ENCODE measurements around the gene MAB21L2.

Gene MAB21L2

DNA sequence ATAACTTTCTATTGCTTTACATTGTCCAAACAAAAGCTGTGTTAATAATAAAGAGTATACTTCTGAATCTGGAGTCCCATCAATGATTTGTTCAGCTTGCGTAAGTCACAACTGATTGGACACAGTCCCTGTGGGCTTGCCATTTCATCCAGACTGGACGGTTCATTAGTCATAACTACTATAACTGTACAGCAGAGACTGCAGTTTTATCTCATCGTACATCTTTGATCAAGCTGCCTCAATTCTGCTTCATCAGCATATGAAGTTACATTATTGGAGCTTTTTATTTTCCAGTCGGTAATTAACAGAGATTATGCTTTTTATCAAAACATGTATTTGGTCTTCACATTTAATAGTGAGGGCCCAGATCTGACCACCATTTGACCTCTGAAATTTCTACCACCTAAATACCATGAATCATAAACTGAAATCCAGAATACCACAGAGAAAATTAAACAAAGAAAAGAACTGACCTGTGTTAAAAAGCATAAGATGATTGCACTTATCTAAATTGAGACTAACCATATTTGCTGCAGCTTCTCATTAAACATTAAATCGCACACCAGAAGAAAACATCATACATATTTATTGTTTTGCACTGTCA, 12.5 kb upstream of the MAB21L2 start:
- TF ChIP-seq ZNF202 (tag by site-specific recombination; IDR thresholded peaks at IDR 0.05; ENCODE audit: borderline replicate concordance): no peak
- no peak for TF ChIP-seq GLI2 (tag by site-specific recombination; IDR thresholded peaks at IDR 0.05; ENCODE audit: borderline replicate concordance, low read depth)
- no peak for TF ChIP-seq ZNF596 (tag by site-specific recombination; IDR thresholded peaks at IDR 0.05)
- TF ChIP-seq ZNF670 (tag by site-specific recombination; IDR thresholded peaks at IDR 0.05; ENCODE audit: low read depth): no peak
- no peak for TF ChIP-seq ZNF37A (tag by site-specific recombination; IDR thresholded peaks at IDR 0.05)
- TF ChIP-seq ZNF624 (tag by site-specific recombination; IDR thresholded peaks at IDR 0.05): no peak
- TF ChIP-seq ZNF843 (tag by site-specific recombination; IDR thresholded peaks at IDR 0.05): no peak
- no peak for TF ChIP-seq SP7 (tag by site-specific recombination; IDR thresholded peaks at IDR 0.05)
- no peak for TF ChIP-seq ZNF416 (tag by site-specific recombination; IDR thresholded peaks at IDR 0.05)
- no peak for TF ChIP-seq OVOL3 (tag by site-specific recombination; IDR thresholded peaks at IDR 0.05)
- TF ChIP-seq ZNF658 (tag by site-specific recombination; IDR thresholded peaks at IDR 0.05): no peak
- TF ChIP-seq ZNF404 (tag by site-specific recombination; IDR thresholded peaks at IDR 0.05): no peak
- TF ChIP-seq, protein P1, sequence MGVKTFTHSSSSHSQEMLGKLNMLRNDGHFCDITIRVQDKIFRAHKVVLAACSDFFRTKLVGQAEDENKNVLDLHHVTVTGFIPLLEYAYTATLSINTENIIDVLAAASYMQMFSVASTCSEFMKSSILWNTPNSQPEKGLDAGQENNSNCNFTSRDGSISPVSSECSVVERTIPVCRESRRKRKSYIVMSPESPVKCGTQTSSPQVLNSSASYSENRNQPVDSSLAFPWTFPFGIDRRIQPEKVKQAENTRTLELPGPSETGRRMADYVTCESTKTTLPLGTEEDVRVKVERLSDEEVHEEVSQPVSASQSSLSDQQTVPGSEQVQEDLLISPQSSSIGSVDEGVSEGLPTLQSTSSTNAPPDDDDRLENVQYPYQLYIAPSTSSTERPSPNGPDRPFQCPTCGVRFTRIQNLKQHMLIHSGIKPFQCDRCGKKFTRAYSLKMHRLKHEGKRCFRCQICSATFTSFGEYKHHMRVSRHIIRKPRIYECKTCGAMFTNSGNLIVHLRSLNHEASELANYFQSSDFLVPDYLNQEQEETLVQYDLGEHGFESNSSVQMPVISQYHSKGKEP (tag by site-specific recombination; IDR thresholded peaks at IDR 0.05): no peak
- no peak for TF ChIP-seq KLF7 (tag by site-specific recombination; IDR thresholded peaks at IDR 0.05; ENCODE audit: borderline replicate concordance)
- TF ChIP-seq ZNF623 (tag by site-specific recombination; IDR thresholded peaks at IDR 0.05): no peak
- no peak for TF ChIP-seq ZNF121 (tag by site-specific recombination; IDR thresholded peaks at IDR 0.05)
- no peak for TF ChIP-seq ZNF548 (tag by site-specific recombination; IDR thresholded peaks at IDR 0.05)
- TF ChIP-seq, protein P2, sequence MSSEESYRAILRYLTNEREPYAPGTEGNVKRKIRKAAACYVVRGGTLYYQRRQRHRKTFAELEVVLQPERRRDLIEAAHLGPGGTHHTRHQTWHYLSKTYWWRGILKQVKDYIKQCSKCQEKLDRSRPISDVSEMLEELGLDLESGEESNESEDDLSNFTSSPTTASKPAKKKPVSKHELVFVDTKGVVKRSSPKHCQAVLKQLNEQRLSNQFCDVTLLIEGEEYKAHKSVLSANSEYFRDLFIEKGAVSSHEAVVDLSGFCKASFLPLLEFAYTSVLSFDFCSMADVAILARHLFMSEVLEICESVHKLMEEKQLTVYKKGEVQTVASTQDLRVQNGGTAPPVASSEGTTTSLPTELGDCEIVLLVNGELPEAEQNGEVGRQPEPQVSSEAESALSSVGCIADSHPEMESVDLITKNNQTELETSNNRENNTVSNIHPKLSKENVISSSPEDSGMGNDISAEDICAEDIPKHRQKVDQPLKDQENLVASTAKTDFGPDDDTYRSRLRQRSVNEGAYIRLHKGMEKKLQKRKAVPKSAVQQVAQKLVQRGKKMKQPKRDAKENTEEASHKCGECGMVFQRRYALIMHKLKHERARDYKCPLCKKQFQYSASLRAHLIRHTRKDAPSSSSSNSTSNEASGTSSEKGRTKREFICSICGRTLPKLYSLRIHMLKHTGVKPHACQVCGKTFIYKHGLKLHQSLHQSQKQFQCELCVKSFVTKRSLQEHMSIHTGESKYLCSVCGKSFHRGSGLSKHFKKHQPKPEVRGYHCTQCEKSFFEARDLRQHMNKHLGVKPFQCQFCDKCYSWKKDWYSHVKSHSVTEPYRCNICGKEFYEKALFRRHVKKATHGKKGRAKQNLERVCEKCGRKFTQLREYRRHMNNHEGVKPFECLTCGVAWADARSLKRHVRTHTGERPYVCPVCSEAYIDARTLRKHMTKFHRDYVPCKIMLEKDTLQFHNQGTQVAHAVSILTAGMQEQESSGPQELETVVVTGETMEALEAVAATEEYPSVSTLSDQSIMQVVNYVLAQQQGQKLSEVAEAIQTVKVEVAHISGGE (tag by site-specific recombination; conservative IDR thresholded peaks at IDR 0.05; ENCODE audit: low read depth): no peak
- no peaks in the 10 kb centered on the region for H3K9me3 ChIP-seq (ENCODE audit: control insufficient read depth, insufficient read depth, low read depth, low read length)
- ChIA-PET POLR2A (no interaction called here), CTCF (no interaction called here)
- H3K4me3 ChIP-seq (ENCODE audit: low read depth, low read length): no peak overlapping the region
- peaks cover 10% of the 10 kb centered on the region; the same call in 1 of the 2 replicates for H3K4me1 ChIP-seq (ENCODE audit: control insufficient read depth, insufficient read depth, low read length)
- no peaks in the 10 kb centered on the region for H3K36me3 ChIP-seq (ENCODE audit: control insufficient read depth in 2 of 2, insufficient read depth in 1 of 2, low read length in 2 of 2)
- H3K27ac ChIP-seq (ENCODE audit: extremely low read depth, low read depth, low read length): no peak overlapping the region

DNA sequence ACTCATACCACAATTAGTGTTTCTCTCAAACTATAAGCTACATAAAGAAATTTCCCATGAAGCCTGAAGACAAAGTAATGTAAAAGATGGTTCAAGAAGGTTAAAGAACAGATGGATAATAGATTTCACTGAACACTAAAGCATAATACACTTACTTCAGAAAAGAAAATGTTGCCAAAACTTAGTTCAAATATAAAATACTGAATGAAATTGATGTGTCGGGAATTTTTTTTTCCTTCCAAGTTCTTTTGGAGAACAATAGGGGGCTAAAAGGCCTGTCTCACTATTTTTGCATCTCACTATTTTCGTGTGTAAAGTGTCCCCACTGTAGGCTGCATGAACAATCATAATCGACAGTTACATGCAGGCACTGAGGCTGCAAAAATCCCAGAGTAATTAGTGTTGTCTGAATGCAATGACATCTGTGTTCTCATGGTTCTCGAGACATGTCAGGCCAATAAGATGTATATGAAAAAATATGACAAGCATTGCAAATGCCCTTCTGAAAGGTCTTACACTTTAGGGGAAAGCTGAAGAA, 11.9 kb upstream of the MAB21L2 start:
- ChIA-PET POLR2A (no interaction called here), CTCF (no interaction called here)
- H3K9me3 ChIP-seq (ENCODE audit: control insufficient read depth, insufficient read depth, low read depth, low read length): no peaks in the 10 kb centered on the region
- H3K36me3 ChIP-seq (ENCODE audit: control insufficient read depth in 2 of 2, insufficient read depth in 1 of 2, low read length in 2 of 2): no peaks in the 10 kb centered on the region
- no peak overlapping the region for H3K27ac ChIP-seq (ENCODE audit: extremely low read depth, low read depth, low read length)
- H3K4me3 ChIP-seq (ENCODE audit: low read depth, low read length): no peak overlapping the region
- peaks cover 10% of the 10 kb centered on the region; the same call in 1 of the 2 replicates for H3K4me1 ChIP-seq (ENCODE audit: control insufficient read depth, insufficient read depth, low read length)
- TF ChIP-seq, protein P3, sequence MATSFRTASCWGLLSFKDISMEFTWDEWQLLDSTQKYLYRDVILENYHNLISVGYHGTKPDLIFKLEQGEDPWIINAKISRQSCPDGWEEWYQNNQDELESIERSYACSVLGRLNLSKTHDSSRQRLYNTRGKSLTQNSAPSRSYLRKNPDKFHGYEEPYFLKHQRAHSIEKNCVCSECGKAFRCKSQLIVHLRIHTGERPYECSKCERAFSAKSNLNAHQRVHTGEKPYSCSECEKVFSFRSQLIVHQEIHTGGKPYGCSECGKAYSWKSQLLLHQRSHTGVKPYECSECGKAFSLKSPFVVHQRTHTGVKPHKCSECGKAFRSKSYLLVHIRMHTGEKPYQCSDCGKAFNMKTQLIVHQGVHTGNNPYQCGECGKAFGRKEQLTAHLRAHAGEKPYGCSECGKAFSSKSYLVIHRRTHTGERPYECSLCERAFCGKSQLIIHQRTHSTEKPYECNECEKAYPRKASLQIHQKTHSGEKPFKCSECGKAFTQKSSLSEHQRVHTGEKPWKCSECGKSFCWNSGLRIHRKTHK (tag by site-specific recombination; IDR thresholded peaks at IDR 0.05): no peak
- TF ChIP-seq, protein P4, sequence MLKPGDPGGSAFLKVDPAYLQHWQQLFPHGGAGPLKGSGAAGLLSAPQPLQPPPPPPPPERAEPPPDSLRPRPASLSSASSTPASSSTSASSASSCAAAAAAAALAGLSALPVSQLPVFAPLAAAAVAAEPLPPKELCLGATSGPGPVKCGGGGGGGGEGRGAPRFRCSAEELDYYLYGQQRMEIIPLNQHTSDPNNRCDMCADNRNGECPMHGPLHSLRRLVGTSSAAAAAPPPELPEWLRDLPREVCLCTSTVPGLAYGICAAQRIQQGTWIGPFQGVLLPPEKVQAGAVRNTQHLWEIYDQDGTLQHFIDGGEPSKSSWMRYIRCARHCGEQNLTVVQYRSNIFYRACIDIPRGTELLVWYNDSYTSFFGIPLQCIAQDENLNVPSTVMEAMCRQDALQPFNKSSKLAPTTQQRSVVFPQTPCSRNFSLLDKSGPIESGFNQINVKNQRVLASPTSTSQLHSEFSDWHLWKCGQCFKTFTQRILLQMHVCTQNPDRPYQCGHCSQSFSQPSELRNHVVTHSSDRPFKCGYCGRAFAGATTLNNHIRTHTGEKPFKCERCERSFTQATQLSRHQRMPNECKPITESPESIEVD (tag by site-specific recombination; IDR thresholded peaks at IDR 0.05): no peak
- TF ChIP-seq, protein P5, sequence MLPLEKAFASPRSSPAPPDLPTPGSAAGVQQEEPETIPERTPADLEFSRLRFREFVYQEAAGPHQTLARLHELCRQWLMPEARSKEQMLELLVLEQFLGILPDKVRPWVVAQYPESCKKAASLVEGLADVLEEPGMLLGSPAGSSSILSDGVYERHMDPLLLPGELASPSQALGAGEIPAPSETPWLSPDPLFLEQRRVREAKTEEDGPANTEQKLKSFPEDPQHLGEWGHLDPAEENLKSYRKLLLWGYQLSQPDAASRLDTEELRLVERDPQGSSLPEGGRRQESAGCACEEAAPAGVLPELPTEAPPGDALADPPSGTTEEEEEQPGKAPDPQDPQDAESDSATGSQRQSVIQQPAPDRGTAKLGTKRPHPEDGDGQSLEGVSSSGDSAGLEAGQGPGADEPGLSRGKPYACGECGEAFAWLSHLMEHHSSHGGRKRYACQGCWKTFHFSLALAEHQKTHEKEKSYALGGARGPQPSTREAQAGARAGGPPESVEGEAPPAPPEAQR (tag by site-specific recombination; IDR thresholded peaks at IDR 0.05): no peak
- TF ChIP-seq, protein P6, sequence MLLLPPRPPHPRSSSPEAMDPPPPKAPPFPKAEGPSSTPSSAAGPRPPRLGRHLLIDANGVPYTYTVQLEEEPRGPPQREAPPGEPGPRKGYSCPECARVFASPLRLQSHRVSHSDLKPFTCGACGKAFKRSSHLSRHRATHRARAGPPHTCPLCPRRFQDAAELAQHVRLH (tag by site-specific recombination; IDR thresholded peaks at IDR 0.05): no peak
- TF ChIP-seq ZNF473 (tag by site-specific recombination; IDR thresholded peaks at IDR 0.05): no peak

Measured in HEK293 (cell line).